WI38 (cell line): ENCODE data around the gene ZNF417.

ENCODE experiments used
- H3K4me3 ChIP-seq: 2 replicates; pipeline ENCODE4 v1.5.1; 2011; ENCODE audit warnings: low read depth, mild to moderate bottlenecking, control low read depth, low read length
- CTCF ChIP-seq: IDR thresholded peaks from 2 replicates; pipeline ENCODE4 v1.5.1; 2012; ENCODE audit warnings: low read depth, mild to moderate bottlenecking, control low read depth, low read length

ZNF417 gene

DNA sequence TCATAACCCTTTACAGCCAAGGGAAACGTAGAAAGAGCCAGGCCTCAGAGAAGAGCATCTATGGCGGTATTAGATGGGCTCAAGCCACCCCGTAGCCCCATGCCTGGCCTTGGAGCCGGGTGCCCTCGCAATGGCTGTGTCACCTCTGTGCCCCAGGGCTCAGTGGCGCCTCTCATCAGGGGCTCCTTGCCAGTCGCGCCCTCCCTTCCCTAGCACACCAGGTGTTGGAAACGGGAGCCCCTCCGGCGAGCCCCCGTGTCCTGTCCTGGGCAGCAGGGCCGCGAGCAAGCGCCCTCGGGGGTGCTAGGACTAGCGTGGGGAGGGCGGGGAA lies 30.7 kb upstream of the ZNF417 start:
- no peak for TF ChIP-seq CTCF

DNA sequence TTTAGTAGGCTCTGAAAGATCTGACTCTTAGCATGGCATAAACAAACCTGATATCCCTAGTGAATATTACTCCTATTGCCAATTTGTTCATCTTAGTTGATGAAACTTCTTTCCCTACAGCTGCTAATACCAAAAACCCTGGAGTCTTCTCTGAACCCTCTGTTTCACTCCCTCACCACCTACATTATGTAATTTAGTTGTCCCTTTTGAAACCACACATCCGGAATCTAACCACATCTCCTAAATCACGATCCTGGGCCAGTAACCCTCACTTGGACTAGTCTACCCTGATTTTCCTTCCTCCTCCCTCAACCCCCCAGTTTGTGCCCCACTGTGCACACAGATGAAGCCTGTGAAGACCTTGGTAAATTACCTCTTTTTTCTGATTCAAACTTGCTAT lies 29.9 kb upstream of the ZNF417 start:
- peak overlapping the region; percentile 77 for H3K4me3 ChIP-seq
- TF ChIP-seq CTCF = no peak

More for the DNA sequence above, 30.7 kb upstream of the ZNF417 start:
- peak overlapping the region; percentile 77 for H3K4me3 ChIP-seq

- no peak overlapping the region for H3K4me3 ChIP-seq
- no peak for TF ChIP-seq CTCF
Observed at GRCh38 chr19:57941593-57941992, 25.2 kb upstream of the ZNF417 start.

DNA sequence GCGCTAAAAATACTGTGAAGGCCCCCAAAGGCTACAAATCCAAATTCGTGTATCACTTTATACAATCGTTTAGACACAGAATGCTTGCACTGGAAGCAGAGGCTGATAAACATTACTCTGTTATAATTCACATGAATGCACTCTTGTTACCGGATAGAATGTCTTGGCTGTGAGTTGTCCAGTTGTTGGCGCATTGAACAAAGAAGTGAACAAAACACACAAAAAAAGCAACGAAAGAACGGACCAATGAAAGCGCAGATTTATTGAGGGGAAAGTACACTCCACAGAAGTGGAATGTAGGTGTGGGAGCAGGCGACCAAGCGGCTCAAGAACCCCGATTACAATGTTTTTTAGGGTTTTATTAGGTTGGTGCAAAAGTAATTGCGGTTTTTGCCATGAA lies 19.3 kb upstream of the ZNF417 start:
- H3K4me3 ChIP-seq = no peak overlapping the region
- no peak for TF ChIP-seq CTCF

DNA sequence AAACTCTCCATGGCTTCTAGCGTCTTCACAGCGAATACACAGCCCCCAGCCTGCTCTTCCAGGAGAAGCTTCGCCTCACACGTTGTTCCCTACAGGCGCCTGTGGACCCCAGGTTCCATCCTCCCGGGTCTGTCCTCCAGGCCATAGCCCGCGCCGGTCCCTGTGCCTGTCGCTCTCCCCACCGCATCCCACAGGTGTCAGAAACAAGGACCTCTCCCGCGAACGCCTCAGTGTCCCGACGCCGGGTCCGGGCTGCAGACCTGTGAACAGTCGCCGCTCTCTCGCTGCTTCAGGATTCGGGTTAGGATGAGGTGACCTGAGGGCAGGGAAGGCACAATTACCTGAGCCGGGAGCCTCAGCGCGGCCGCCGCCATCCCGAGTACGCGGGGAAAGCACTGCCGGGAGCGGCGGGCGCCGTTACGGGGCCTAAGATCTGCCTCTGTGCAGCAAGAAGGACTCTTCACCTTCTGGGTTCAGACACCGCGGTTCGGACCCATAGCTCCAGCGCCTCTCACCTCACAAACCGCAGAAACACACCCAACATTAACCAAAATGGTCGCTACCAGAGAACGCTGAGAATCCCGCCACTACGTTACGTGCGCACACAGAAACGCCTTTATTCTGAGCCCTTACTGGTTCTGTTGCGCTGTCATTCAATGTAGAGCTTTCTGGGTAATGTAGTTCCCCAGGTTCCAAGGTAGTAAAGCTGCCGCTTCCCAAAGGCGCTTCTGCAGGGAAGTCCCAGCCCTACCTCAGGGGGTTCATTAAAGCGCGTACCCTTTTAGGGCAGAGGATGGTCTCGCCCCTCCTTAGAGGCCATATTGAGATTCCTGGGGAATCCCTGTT lies 18.7 kb upstream of the ZNF417 start, which contains the start of gene ZNF418:
Gene ZNF418 (minus strand): TSS at position 583 of the 846 bp plus-strand sequence. CDS start 1,580 bp downstream, outside the sequence.
- H3K4me3 ChIP-seq = peak within 1 kb of the TSS; percentile 74
- TF ChIP-seq CTCF = no peak

- TF ChIP-seq CTCF = no peak
- H3K4me3 ChIP-seq = no peak overlapping the region
Observed at GRCh38 chr19:57927587-57927986, 11.2 kb upstream of the ZNF417 start.

DNA sequence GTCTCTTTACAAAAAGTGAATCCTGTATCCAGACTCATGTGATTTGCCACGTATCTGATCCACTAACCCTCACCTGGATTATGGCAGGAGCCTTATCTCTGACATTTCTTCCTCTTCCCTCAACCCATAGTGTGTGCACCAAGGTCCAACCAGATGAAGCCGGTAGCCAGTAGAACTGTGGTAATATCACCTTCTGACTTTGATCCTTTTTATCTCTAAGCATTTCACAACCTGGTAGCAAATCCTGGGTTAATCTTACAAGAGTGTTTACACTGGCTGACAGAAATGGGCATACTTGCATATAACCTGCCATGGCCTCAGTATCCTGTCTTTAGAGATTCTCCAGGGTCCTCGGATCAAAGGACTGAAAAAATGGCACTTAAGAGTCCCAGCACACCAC lies 1.9 kb downstream of the ZNF417 start:
- H3K4me3 ChIP-seq = no peak overlapping the region
- TF ChIP-seq CTCF = no peak
